Measurements from ENCODE around the gene GRID1. TPM values are rescaled to one million over a fixed set of nuclear protein-coding genes. Genes with fewer than 3 reads are reported as not detected.

Gene GRID1
- total RNA-seq, 1 donor: not detected

GRCh38 chr10:86222336-86222650 lies 144.3 kb downstream of the GRID1 start:
- H3K4me3 ChIP-seq (ENCODE audit: low read depth, low read length): no peak overlapping the region
- TF ChIP-seq CTCF (IDR thresholded peaks at IDR 0.05; ENCODE audit: insufficient read depth, low read length): no peak
- DNase-seq (ENCODE audit: low read depth): no peak

GRCh38 chr10:86221442-86222335 lies 144.9 kb downstream of the GRID1 start:
- no peak for TF ChIP-seq CTCF (IDR thresholded peaks at IDR 0.05; ENCODE audit: insufficient read depth, low read length)
- no peak overlapping the region for H3K4me3 ChIP-seq (ENCODE audit: low read depth, low read length)
- no peak for DNase-seq (ENCODE audit: low read depth)

GRCh38 chr10:86220626-86221025 lies 146.0 kb downstream of the GRID1 start:
- DNase-seq (ENCODE audit: low read depth): no peak
- TF ChIP-seq CTCF (IDR thresholded peaks at IDR 0.05; ENCODE audit: insufficient read depth, low read length): no peak
- H3K4me3 ChIP-seq (ENCODE audit: low read depth, low read length): no peak overlapping the region

- no peak overlapping the region for H3K4me3 ChIP-seq (ENCODE audit: low read depth, low read length)
- TF ChIP-seq CTCF (IDR thresholded peaks at IDR 0.05; ENCODE audit: insufficient read depth, low read length): no peak
- no peak for DNase-seq (ENCODE audit: low read depth)
Observed at GRCh38 chr10:86219271-86219670, 147.3 kb downstream of the GRID1 start.

GRCh38 chr10:86218842-86219241 lies 147.8 kb downstream of the GRID1 start:
- no peak for TF ChIP-seq CTCF (IDR thresholded peaks at IDR 0.05; ENCODE audit: insufficient read depth, low read length)
- DNase-seq (ENCODE audit: low read depth): no peak

GRCh38 chr10:86218160-86218559 lies 148.4 kb downstream of the GRID1 start:
- no peak for DNase-seq (ENCODE audit: low read depth)
- H3K4me3 ChIP-seq (ENCODE audit: low read depth, low read length): no peak overlapping the region
- TF ChIP-seq CTCF (IDR thresholded peaks at IDR 0.05; ENCODE audit: insufficient read depth, low read length): no peak

More at GRCh38 chr10:86218842-86219241, 147.8 kb downstream of the GRID1 start:
- H3K4me3 ChIP-seq (ENCODE audit: low read depth, low read length): no peak overlapping the region

All from fibroblast of the aortic adventitia (primary cell).